T-cell (primary cell): ENCODE measurements around the gene TRMT11. TPM values are rescaled to one million over a fixed set of nuclear protein-coding genes. Genes with fewer than 3 reads are reported as not detected.

Experiments
- total RNA-seq, 35 experiments: library from RNA in 6 of 35; stranded (reverse) in 6 of 35; fragments of 120-200 nt in 1 of 35; gene quantifications; one replicate each; pipeline versions ENCODE4 v1.2.1 to v1.2.4 and lab custom pipeline; 2013 to 2026

Gene TRMT11
- total RNA-seq, 5 donors from 2014 or later (not counting 1 experiment from before 2014, with no cell fraction given): 14.2 to 30.3 (median 21.6) TPM

Other genes starting within 250 kb of the TRMT11 start
- gene HEY2, start 236.9 kb upstream of the TRMT11 start, total RNA-seq: under 1 TPM in 4 of 5 donors, not detected in 1; 0.16 to 0.32 (median 0.24) TPM
- 10 to 100 TPM; 40.3 to 51.6 (median 46.4) TPM for gene NCOA7, start 195.6 kb upstream of the TRMT11 start, total RNA-seq
- gene HINT3, start 29.8 kb upstream of the TRMT11 start, total RNA-seq: 10 to 100 TPM in 3 of 5 donors, 1 to 10 TPM in 2; 8.5 to 11.7 (median 10.5) TPM